ENCODE measurements around the gene TRAPPC3.
"Not testable (repeated sequence)": the region's sequence is repeated elsewhere in the genome, so short reads cannot be mapped to it uniquely, and the experiment has no call there.

TRAPPC3 gene

DNA sequence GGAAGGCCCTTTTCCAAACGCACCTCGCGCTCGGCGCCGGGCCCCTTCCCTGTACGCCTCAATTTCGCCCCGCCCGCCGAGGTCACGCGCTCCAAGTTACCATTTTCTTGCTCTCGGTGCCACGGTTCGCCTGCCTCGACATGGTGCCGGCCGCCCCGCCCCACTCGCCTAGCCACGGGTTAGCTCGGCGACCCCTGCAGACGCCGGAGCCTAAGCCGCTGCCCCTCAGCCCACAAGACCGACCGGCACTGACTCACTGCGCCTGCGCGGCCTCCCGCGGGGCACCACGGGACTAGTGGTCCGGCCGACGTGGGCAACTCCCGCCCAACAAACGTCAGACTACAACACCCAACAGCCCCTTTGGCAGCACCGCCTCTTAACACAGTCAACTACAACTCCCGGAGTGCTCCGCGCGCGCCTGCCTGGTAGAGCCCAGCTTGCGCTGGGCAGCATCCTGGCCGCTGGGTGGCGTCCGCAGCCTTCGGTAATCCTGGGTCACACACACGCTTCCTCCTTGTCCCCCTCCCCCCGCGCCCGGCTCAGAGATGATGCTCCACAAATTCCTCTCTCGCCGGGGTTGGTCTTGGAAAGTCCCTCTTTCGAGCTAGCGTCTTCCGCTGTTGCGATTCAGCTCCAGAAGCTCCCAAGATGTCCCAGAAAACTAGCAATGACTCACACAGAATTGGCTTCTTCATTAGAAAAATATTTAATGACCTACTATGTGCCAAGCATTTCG is at the start of gene TRAPPC3:
Gene TRAPPC3, minus strand, starts transcription at position 250 of the 736 bp plus-strand sequence. Its CDS starts 108 bp downstream, at position 142.
- DNase-seq (ENCODE audit: low spot score) = peak; percentile 100

DNA sequence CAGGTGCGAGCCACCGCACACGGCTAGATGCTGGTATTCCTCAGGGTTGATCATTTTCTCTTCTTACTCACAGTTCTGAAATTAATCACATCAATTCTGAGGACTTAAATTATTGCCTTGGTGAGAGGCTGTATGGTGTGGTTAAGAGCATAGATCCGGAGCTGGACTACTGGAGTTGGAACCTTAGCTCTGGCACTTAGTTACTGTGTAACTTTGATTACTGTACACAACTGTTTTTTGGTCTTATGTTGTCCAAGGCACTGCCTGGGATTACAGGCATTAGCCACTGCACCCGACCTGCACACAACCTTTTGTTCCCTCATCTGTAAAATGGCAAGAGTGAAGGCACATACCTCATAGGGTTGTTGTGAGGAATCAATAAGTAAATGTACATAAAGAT is 49.4 kb upstream of the TRAPPC3 start:
- DNase-seq (ENCODE audit: low spot score) = no peak

DNA sequence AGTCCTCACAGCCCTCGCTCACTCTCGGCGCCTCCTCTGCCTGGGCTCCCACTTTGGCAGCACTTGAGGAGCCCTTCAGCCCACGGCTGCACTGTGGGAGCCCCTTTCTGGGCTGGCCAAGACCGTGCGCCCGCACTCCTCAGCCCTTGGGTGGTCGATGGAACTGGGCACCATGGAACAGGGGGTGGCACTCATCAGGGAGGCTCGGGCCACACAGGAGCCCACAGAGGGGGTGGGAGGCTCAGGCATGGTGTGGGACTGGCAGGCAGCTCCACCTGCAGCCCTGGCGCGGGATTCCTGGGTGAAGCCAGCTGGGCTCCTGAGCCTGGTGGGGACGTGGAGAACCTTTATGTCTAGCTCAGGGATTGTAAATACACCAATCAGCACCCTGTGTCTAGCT is 47.5 kb upstream of the TRAPPC3 start:
- not testable (repeated sequence) for DNase-seq (ENCODE audit: low spot score)

DNA sequence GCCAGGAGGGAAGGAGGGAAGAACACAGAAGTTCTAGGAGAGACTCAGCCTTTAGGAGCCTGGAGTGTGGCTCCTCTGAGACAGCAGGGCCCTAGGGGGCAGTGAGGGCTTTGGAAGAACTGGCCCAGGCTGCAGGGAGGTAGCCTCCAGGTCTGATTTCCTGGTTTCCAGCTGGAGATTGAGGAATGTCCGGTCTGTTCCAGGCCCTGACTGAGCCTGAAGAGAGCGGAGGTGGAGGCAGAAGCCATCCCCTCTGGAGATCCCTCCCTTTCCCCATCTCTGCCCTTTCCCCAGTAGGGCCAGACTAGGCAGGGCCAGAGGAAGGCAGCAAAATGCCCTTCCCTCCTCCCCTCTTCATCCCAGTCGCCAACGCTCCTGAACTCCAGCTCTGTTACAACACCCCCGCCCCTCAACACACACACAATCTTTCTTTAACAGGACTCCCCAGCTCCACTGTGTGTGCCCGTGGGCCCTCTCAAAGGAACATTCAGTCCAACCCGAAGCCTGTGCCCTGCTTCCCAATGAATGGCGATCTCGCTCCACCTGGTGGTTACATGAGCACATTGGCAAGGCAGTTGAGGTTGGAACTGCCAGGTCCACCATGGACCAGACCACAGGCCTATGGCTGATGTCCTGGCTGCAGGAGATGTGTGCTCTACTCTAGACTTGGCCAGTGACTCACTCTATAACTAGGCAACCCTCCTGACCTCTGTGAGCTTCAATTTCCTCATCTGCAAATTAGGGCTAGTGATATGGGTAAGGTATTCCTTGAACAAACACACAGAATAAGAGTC is 38.7 kb upstream of the TRAPPC3 start:
- DNase-seq (ENCODE audit: low spot score) = peak; percentile 84

DNA sequence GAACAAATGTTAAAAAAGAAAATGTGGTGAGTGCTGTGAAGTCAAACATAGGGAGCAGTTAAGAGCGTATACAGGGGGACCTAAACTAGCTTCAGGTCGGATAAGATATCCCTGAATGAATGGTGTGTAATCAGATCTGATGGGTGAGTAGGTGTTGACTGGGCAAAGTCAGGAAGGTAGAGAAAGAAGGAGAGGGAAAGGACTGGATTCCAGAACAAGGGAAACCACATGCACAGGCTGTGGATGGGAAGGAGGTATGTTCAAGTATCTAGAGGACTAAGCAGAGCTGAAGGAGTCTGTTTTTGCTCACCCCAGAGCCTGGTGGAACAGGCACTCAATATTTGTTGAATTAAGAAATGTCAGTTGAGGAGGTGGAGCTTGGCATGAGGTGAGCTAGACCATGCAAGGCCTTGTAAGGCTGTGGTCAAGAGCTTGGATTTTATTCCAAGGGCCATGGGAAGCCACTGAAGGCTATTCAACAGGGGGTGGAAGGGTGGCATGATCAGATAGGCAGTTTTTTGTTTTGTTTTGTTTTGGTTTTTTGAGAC is 34.1 kb upstream of the TRAPPC3 start:
- no peak for DNase-seq (ENCODE audit: low spot score)

DNA sequence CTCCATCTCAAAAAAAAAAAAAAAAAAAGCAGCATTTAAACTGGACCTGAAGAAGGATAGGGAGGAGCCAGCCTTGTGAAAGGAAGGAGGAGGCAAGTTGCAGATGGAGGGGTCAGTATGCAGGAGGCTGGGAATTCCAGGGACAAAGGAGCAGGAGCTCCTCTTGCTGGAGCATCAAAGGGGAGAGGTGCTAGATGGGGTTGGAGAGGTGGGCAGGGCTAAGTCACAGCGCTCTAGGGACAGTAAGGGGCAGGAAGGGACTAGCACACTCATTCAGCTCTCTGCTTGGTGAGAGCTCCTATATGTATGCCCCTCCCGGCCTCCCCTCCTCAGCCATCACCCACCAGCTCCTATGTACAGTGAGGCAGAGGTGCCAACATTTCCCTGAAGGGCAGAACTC is 33.4 kb upstream of the TRAPPC3 start:
- no peak for DNase-seq (ENCODE audit: low spot score)

DNA sequence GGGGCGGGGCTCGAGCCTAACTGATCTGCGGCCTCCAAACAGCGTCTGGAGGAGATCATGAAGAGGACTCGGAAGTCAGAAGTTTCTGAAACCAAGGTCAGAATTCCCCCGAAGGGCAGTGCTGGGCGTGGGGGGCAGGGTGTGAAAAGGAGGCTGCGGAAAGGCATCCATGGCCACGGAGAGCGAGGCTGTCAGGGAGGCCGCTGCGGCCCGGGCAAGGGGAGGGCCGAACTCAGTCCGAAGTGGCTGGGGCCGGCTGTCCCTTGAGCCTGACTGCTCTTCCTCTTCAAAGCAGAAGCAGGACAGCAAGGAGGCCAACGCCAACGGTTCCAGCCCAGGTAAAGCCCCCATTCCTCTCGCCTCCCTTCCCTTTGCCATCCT is 29.9 kb upstream of the TRAPPC3 start:
- no peak for DNase-seq (ENCODE audit: low spot score)

DNA sequence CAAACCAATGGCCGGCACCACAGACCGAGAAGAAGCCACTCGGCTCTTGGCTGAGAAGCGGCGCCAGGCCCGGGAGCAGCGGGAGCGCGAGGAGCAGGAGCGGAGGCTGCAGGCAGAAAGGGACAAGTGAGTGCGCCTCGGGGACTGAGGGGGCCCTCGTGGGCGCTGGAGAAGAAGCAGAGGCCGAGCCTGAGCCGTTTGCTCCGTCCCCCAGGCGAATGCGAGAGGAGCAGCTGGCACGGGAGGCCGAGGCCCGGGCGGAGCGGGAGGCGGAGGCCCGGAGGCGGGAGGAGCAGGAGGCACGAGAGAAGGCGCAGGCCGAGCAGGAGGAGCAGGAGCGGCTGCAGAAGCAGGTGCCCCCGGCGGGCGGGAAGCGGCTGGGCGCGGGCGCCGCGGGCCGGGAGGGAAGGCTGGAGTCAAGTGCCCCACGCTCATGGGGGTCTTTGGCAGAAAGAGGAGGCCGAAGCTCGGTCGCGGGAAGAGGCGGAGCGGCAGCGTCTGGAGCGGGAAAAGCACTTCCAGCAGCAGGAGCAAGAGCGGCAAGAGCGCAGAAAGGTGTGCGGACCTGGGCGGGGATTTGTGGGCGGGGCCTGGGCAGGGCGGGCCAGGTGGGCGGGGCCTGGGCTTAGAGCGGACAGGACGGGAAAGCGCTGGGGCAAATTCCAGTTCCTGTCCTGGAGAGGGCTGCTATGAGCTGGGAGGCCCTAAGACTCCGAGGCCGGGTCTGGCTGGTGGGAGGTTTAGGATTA is 29.4 kb upstream of the TRAPPC3 start:
- DNase-seq (ENCODE audit: low spot score) = peak; percentile 89

DNA sequence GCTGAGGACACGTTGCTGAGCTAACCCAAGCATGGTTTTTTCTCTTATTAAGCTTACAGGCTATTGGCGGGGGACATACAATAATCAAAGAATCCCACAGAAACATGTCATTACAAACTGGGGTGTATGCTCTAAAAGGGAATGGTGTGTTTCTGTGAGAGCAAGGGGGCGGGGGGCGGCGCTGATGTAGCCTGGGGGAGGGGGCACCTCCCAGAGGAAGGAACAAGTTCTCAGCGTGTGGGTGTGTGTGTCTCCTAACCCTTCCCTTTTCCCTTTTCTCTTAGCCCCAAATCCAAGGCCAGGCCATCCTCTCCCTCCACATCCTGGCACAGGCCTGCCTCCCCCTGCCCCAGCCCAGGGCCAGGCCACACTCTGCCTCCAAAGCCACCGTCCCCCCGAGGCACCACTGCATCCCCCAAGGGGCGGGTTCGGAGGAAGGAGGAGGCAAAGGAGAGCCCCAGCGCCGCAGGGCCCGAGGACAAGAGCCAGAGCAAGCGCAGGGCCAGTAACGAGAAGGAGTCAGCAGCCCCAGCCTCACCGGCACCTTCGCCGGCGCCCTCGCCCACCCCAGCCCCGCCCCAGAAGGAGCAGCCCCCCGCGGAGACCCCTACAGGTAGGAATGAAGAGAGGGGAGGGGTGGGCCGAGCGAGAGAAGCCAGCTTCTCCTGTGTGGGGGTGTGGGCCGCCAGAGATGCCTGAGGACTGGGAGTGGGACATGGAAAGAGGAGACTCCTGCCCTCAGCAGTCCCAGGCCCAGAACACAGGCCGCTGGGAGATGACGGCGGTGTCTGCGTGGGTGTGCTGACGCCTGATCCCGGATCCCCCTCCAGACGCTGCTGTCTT is 28.5 kb upstream of the TRAPPC3 start:
- peak; percentile 62 for DNase-seq (ENCODE audit: low spot score)

DNA sequence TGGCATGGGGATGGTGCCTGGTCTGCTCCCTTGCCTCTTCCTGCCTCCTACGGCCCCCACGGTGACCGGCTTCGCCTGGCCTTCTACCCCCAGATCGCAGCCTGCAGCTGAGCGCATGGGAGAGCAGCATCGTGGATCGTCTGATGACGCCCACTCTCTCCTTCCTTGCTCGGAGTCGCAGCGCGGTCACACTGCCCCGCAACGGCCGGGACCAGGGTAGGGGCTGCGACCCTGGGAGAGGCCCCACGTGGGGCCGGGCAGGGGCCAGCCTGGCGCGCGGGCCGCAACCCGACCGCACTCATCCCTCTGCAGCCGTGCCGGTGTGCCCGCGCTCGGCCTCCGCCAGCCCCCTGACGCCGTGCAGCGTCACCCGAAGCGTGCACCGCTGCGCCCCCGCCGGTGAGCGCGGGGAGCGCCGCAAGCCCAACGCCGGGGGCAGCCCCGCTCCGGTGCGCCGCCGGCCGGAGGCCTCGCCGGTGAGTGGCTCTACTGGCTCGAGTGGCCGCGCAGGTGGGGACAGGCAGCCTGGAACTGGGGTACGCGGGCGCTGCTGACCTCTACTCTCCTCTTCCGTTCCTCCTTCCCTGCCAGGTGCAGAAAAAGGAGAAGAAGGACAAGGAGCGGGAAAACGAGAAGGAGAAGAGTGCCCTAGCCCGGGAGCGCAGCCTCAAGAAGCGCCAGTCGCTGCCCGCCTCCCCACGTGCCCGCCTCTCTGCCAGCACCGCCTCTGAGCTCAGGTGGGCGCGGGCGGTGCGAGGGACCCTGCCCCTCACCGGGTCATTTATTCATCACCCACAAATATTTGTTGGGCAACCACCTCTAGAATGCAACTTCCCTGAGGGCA is 27.0 kb upstream of the TRAPPC3 start:
- peak; percentile 81 for DNase-seq (ENCODE audit: low spot score)

DNA sequence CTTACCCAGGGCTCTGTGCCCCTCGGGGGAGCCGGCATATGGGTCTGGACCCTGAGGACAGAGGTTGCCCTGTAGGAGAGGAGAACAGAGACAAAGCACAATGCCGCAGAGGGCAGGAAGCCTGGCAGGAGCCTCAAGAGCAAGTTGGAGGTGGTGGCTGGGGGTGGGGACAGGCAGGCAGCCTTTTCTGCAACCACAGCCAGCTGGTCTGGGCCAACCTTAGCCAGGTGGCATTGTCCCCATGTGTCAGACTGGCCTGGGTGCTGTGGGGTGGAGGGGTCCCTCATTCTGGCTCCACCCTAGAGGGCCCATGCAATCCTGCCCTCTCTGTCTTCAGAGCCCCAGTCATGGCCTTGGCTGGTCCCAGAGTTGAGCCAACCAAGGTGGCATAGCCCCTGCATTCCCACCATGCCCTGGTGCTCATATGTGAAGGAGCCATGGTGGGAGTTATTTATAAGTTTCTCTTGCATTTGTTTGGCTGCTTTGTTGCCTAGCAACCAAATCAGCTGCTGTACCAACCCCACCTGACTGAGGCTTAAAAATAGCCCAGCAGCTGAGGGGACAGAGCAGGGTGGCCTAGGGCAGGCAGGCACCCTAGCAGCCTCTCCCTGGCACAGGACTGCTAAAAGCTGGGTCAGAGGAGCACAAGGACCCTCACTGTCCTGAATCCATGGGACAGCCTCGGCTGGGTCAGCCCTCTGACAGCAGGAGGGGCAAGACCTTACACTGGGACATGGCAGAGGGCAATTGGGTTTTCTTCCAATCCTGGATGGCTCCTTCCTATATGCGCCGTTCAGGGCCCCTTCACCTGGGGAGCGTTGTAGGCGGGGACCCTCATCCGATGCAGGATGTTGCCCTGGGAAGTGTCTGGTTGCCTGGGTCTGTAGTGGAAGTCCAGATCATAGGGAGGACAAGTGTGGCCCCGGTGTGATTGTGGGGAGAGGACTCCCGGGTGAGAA is 26.1 kb upstream of the TRAPPC3 start:
- no peak for DNase-seq (ENCODE audit: low spot score)

DNA sequence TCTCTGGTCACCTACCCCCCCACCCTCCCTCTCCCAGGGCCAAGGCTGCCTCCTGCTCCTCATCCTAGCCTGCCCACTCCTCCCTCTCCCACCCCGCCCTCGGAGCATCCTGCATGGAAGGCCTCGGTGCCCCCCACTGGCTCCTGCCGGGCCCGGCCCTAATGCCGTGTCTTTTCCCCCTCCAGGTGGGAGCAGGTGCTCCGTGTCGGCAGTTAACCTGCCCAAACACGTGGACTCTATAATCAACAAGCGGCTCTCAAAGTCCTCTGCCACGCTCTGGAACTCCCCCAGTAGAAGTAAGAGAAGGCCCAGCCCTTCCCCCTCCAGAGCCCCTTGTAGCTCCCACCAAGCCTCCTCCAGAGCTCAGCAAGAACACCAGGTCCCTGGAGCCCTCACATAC is 25.4 kb upstream of the TRAPPC3 start:
- no peak for DNase-seq (ENCODE audit: low spot score)

DNA sequence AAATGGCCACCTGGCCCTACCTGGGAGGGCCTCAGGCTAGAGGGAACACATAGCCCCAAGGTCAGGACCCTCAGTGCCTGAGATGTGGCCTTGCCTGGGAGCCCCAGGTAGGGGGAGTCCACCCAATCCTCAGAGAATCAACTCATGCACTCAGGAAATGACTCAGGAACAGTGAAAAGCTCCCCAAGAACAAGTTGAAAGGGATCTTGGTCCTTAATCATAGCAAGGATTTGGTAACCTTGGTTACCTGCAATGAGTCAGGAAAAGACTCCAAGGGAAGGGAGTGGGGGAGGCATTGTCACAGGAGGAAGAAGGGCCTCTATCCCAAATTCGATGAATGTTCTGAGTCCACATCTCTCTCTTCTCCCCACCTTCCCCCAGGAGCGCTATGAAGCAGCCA is 23.7 kb upstream of the TRAPPC3 start:
- no peak for DNase-seq (ENCODE audit: low spot score)

DNA sequence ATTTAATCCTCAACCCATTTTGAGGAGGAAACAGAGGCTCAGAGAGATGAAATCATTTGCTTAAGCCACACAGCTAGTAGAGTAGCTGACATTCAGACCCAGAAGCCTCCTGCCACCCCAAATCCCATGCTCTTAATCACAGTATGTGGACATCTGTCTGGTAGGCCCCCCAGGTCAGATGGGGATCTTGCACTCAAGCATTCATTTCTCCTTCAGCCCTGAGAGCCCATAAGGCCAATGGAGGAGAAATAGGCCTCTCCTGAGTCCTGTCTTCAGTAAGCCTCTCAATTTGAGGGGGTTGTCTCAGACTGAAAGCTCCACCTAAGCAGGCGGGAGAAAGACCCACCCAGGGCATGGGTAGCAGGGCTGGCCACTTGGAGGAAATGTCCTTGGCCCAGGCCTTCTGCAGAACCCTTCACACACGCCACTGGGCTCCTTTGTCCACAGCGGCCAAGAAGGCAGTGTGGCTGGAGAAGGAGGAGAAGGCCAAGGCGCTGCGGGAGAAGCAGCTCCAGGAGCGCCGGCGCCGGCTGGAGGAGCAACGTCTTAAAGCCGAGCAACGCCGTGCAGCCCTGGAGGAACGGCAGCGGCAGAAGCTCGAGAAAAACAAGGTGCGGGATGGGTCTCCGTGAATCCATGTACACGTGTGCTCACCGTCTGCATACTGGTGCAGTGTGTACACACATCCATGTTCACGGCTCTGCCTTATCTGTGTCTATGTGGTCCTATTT is 22.9 kb upstream of the TRAPPC3 start:
- no peak for DNase-seq (ENCODE audit: low spot score)

DNA sequence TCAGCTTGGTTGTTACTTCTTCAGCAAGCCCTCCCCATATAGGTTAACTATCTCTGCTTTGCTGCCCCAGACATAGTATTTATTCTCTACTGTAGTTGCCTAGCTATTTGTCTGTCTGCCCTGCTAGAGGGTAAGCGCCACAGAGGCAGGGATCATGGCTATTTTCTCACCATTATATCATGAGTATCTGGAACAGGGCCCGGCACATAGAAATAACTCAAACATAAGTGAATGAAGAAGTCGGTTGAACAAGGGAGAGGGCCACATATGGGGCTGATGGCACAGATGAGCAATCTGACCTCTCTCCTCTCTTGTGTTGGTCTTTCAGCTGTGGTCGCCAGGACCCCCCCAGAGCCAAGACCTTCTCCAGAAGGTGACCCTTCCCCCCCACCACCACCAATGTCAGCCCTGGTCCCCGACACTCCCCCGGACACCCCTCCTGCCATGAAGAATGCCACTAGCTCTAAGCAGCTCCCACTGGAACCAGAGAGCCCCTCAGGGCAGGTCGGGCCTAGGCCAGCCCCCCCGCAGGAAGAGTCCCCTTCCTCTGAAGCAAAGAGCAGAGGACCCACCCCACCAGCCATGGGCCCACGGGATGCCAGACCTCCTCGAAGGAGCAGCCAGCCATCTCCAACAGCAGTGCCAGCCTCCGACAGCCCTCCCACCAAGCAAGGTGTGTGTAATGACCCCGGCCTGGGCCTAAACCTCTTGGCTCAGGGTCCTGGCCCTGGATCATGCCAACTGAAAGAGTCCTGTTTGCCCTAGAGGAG is 21.5 kb upstream of the TRAPPC3 start:
- DNase-seq (ENCODE audit: low spot score) = no peak

DNA sequence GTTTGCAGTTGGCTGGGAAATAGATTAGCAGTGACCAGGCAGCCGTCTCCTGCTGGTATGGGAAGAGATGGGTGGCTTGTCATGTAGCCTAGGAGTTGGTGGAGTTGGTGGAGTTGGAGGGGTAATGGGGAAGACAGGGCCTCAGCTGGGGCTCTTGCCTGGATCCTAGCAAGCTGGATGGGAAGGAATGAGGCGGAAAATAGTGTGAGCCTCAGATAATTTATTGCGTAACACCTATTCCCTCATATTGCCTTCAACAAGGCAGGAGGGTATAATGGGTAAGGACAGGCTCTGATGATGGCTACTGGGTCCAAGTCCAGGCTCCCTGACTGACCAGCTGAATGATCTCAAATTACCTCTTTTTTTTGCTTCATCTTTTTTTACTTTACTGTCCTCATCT is 19.2 kb upstream of the TRAPPC3 start:
- no peak for DNase-seq (ENCODE audit: low spot score)

DNA sequence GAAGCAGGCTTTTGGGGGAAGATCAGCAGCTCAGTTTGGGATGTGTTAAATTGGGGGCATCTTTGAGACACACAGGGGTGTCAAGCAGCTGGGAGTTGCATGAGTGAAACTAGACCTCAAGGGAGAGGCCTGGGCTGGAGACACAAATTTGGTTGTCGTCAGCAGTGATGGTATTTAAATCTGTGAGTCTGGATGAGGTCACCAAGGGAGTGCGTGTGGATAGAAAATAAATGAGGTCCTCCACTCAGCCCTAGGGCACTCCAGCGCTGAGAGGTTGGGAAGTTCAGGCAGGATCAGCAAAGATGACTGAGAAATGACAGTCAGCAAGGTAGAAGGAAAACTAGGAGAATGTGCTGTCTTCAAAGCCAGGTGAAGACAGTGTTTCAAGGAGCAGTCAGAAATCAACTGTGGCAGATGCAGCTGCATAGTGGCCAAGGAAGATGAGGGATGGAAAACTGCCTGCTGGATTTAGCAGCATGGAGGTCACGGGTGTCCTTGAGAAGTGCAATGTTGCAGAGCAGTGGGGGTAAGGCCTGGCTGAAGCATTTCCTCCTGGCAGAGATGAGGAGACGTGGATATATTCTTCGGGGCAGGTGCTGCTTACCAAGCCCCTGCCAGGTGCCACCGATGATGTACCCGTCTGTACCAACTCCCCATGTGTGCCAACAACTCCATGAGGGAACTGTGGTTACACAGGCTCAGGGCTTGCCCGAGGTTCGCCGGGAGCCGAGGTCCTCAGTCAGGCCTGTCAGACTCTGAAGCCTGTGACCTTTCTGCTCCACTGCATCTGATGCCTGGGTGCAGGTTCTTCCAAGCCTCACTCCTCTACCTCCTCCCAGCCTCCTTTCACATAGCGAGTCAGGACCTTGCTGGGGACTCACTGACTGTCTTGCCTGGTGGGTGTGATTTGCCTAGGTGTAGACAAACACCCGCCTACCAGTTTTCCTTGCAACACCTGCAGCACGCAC is 17.9 kb upstream of the TRAPPC3 start:
- no peak for DNase-seq (ENCODE audit: low spot score)

Measured in ecto neural progenitor cell (in vitro differentiated cells).